Fibroblast of skin of left biceps (primary cell): ENCODE results near the gene B3GNT9.
"Not testable (repeated sequence)": the region's sequence is repeated elsewhere in the genome, so short reads cannot be mapped to it uniquely, and the experiment has no call there.

Experiments used
- DNase-seq, 2 experiments: peaks; one replicate each; pipeline ENCODE4 v3.0.0-alpha.2; 2013; ENCODE audit warnings: low read depth in 2 of 2

Gene B3GNT9

GRCh38 chr16:67150047-67150832 is 558 bp downstream of the B3GNT9 start:
- peak in 1 of 2 experiments; percentile 39 for DNase-seq

- DNase-seq = no peak
These were observed 1.3 kb downstream of the B3GNT9 start for GRCh38 chr16:67149276-67150046.

GRCh38 chr16:67148656-67149275 is 2.0 kb downstream of the B3GNT9 start:
- DNase-seq = no peak

- DNase-seq = no peak
These were observed 2.6 kb downstream of the B3GNT9 start for GRCh38 chr16:67148221-67148620.

GRCh38 chr16:67147437-67148140 is 3.2 kb downstream of the B3GNT9 start:
- DNase-seq = no peak

- DNase-seq = no peak
These were observed 4.1 kb downstream of the B3GNT9 start for GRCh38 chr16:67146523-67147357.

- DNase-seq = no peak
These were observed 5.1 kb downstream of the B3GNT9 start for GRCh38 chr16:67145746-67146145.

GRCh38 chr16:67144943-67145342 is 5.9 kb downstream of the B3GNT9 start:
- no peak for DNase-seq

- no peak for DNase-seq
These were observed 8.5 kb downstream of the B3GNT9 start for GRCh38 chr16:67142342-67142741.

GRCh38 chr16:67141391-67141790 is 9.4 kb downstream of the B3GNT9 start:
- no peak for DNase-seq

GRCh38 chr16:67137605-67138004 is 13.2 kb downstream of the B3GNT9 start:
- no peak for DNase-seq

- no peak for DNase-seq
These were observed 21.4 kb downstream of the B3GNT9 start for GRCh38 chr16:67129422-67129821.

GRCh38 chr16:67128887-67129286 is 21.9 kb downstream of the B3GNT9 start:
- DNase-seq = no peak

GRCh38 chr16:67128417-67128816 is 22.4 kb downstream of the B3GNT9 start:
- no peak for DNase-seq

GRCh38 chr16:67122799-67123198 is 28.0 kb downstream of the B3GNT9 start:
- DNase-seq = not testable (repeated sequence)

- no peak for DNase-seq
These were observed 30.8 kb downstream of the B3GNT9 start for GRCh38 chr16:67120025-67120424.

GRCh38 chr16:67117716-67118115 is 33.1 kb downstream of the B3GNT9 start:
- DNase-seq = no peak

- DNase-seq = no peak
These were observed 34.1 kb downstream of the B3GNT9 start for GRCh38 chr16:67116388-67117311.

GRCh38 chr16:67115639-67116038 is 35.2 kb downstream of the B3GNT9 start:
- peak in 1 of 2 experiments; percentile 26 for DNase-seq

GRCh38 chr16:67114793-67115192 is 36.0 kb downstream of the B3GNT9 start:
- no peak for DNase-seq
